Measurements from ENCODE around the gene PDZD2.
"Not testable (repeated sequence)": the region's sequence is repeated elsewhere in the genome, so short reads cannot be mapped to it uniquely, and the experiment has no call there.

PDZD2 gene

GRCh38 chr5:31771500-31771899 is 132.6 kb downstream of the PDZD2 start:
- no peak for DNase-seq

GRCh38 chr5:31776294-31776693 is 137.4 kb downstream of the PDZD2 start:
- DNase-seq, result not testable (repeated sequence)

- DNase-seq, result no peak
Measured at GRCh38 chr5:31776976-31777651, 138.2 kb downstream of the PDZD2 start.

DNA sequence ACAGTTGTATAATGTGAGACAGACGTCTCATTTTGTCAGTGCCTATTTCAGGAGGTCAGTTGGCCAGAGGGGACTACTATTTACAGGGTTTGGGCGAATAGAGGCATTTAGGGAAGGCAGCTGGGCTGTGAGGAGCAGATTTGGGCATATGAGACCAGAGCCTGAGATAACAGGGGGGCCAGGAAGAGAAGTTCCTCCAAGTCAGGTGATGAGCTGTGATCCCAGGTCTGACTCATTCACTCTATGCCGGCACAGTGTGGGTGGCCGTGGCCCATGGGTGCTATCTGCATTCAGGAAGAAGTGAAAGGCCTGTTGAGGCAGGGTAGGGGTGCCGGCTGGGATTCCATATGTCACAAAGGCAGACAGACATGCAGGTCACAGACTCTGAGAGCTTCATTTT is 142.8 kb downstream of the PDZD2 start:
- no peak for DNase-seq

DNA sequence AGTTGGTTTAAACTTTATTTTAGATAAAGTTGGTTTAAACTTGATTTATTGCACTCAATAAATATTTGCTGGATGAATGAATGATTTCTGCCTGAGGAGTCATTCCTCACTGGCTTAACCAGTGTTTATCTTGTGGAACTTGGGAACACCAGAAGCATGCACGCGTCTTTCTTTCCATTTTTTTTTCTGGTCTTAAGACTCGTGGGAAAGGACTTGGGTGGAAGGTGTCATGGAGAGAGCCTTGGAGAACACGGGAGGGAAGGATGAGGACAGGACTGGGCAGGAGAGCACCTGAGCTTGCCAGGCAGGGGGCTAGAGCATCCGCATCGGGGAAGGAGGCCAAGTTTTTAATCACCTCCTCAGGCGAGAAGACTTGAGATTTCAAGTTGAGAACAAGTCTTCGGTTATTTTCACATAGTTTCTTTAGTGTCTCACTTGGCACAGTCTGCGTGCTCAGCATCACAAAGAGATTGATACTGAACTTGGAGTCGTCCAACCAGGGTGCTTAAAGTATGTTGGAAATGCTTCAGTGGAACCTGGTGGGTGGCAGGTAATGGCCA is 144.2 kb downstream of the PDZD2 start:
- no peak for DNase-seq

DNA sequence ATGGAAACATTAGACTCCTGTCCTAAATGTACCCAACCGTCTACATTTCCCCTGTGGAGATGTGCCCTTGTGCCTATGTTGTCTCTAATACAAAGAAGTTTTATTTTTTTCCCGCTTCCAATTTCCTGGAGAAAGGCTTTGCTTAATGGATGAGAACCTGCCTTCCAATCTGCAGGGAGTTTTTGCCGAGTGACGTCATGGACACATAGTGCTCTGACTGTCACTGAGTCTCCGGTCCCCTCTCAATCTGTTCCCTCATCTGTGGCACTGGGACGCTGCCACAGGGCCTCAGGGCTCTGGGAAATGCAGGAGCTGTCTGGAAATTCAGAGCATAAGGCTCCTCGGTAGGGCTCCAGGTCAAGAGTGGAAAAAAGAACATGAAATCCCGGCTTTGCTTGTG is 144.8 kb downstream of the PDZD2 start:
- DNase-seq, result no peak

DNA sequence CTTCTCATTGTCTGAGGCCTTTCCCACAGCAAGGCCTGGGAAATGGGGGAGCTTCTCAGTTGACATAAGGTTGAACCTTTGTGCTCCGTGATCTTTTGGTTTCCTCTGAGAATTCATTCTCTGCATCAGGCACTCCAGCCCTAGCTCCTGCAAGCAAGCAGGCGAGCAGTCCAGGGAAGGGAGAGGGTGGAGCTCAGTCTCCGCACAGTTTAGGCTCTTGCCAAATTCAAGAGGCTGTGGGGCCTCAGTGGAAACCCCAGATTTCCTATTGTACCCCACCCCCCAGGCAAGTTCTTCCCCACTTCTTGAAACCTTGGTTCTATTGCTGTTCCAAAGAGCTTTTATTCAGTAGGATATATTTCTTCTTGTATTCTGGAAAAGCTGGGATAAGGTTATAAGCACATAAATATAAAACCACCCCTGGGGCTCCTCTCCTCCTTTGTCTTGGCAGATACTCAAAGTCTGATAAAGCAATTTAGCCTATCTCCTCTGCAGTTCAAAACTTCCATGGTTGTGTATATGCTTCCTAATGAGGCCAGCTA is 147.2 kb downstream of the PDZD2 start:
- DNase-seq, result no peak

- no peak for DNase-seq
Measured at GRCh38 chr5:31794009-31794408, 155.1 kb downstream of the PDZD2 start.

- no peak for DNase-seq
Measured at GRCh38 chr5:31798168-31798567, 159.2 kb downstream of the PDZD2 start.

- DNase-seq, result no peak
Measured at GRCh38 chr5:31800351-31800750, 161.4 kb downstream of the PDZD2 start.

DNA sequence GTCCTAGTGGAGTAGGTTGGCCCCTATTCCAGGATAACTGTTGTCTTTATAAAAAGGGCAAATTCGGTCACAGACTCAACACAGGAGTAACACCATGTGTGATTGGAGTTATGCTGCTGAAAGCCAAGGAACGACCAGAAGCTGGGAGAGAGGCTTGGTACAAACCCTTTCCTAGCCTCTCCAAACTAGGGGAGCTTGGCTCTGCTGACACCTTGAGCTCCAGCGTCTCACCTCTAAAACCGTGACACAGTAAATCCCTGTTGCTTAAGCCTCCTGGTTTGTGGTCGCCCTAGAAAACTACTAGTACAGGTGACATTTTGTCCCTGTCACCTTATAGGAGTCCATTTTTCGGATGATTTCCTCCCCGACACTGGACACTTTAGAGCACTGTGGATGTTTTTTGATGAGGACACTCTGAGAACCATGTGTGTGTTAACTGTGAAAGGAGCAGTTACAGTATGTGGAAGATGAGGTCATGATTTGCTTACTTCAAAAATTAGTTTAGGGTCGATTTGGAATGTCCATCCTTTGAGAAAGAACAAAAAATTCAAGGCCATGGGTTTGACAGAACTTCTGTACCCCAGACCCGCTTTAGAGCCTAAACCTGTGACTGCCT is 167.0 kb downstream of the PDZD2 start:
- no peak for DNase-seq

DNA sequence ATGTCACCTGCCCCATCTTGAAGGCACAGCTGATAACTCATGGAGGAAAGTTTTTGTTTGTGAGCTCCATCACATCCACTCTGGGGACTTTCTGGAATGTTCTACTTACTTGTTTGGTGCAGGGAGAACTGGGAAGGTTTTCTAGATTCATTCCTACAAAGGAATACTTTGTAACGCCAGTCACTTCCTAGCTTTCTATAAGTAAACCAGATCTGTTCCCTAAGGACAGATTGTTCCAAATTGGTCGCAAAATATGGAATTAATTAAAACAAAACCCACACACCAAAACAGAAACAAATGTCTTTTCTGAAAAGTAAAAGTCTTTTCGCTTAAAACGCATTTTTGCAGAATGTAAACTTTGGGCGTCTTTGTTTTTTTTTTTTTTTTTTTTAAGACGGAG is 167.6 kb downstream of the PDZD2 start:
- no peak for DNase-seq

DNA sequence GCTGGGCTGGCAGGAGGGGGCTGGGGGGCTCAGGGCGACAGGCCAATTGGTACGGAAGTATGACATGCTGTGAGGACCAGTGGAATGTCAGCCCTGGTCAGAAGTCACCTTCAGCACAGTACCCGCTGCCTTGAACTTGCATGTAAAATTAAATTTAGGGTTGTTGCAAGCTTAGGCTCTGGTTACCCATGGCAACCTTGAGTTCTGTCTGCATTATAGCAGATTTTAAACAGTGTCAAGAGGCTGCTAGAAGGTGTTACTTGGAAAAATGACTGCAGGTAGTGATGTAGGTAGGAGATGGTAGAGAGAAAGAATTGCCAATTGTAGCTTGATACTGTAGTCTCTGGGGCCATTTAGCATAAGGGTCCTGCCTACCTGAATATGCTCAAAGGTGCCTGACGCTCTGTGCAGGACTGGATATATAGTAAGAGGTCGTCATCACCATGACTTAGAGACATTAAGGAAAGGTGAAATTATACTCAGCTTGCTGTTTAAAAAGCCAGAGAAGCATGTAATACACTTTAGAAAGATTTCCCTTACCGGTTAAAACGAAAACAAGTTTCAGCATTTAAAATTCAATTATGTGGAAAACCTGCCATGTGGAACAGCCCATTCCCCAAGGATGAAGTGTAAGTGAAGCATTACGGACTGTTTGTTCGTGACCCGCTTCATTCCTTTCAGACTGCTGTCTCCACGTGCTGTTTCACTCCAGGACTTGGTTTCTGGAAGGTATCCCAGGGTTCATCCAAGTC is 169.0 kb downstream of the PDZD2 start:
- DNase-seq, result no peak

DNA sequence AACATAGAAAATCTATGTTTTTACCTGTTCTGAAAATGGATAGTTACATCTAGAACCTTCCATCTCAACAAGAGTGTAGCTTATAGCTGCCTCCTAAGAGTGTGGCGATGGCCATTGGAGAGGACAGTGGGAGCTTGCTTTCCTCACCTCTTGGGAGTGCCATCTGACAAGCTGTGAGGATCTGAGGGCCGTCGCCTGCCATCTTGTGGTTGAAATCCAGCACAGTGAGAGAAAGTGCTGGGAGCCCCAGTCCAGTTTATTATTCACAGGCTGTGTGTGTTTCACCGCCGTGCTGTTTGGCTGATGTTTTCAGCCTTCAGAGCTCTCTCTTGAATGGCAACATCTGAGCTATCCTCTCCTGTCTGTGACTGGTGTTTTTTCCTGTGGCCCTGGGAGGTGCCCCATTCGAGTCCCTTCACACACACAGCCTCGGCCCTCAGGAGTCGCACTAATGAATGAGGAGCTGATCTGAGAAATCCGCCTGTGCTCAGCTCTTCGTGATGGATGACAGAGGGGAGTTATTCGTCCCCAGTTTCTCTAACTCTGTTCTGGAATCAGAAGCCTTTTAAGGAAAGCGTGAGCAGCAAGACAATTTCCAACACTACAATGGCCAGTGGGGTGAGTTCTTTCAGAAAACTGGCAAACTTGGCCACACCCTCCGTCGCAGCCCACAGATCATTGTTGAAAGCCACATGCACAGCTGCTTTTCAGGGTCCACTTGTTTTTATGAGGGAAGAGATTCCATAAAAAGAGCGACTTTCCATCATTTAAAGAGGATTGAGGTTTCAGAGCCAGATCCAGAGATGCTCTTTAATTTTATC is 170.3 kb downstream of the PDZD2 start:
- peak; percentile 44 for DNase-seq

GRCh38 chr5:31811210-31811609 is 172.3 kb downstream of the PDZD2 start:
- DNase-seq, result peak; percentile 83

- DNase-seq, result no peak
Measured at GRCh38 chr5:31815376-31815775, 176.4 kb downstream of the PDZD2 start.

DNA sequence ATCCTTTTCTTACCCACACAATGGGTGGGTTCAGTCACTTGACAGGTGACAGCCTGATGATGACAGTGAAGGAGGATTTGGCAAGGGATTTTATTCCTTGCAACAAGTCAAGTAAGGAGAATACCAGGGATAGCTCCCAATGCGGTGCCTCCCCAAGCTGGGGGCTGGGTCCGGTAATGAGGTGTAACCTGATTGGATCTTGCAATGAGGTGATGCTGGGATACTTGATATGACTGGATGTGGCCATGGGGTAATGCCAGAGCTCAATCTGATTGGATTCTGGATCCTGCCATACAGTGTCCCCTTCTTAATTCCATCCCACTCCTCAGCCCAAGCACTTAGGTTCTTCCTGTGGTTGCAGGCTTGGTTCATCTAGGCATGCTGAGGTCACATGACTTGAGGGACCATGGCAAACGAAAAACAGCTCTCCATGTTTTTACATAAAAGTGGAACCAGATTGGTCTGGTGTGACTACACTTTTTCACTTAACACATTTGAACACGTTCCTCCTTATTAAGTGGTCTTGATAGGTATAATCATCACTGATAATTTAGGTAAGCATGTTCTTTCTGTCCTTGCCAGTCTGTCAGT is 181.1 kb downstream of the PDZD2 start:
- DNase-seq, result no peak

GRCh38 chr5:31823472-31823871 is 184.5 kb downstream of the PDZD2 start:
- peak; percentile 12 for DNase-seq

GRCh38 chr5:31824869-31825517 is 186.1 kb downstream of the PDZD2 start:
- DNase-seq, result no peak

- peak; percentile 54 for DNase-seq
Measured at GRCh38 chr5:31825518-31826068, 186.7 kb downstream of the PDZD2 start.

DNA sequence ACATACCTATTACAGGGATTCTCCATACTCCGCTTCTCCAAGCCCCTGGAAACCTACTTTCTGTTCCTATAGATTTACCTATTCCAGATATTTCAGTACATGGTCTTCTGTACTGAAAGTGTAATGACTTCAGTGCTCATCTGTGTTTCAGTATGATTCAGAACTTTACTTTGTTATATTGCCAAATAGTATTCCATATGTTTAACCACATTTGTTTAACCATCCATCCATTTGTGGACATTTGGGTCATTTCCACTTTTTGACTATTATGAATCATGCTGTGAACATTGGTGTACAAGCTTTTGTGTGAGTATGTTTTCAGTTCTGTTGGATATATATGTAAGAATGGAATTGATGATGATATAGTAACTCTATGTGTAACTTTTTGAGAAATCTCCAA is 188.9 kb downstream of the PDZD2 start:
- no peak for DNase-seq

All from NCI-H226 (cell line).